Vagina (tissue), 2 donors: Measurements from ENCODE around the gene MED13L. TPM values are rescaled to one million over a fixed set of nuclear protein-coding genes. Genes with fewer than 3 reads are reported as not detected.

ENCODE experiments used
- DNase-seq, 2 donors: peaks; one replicate each; pipeline ENCODE4 v3.0.0-alpha.2; 2017; ENCODE audit errors: extremely low spot score in 2 of 2
- H3K27ac ChIP-seq: fragments of 200-600 bp; sonication (generic); one replicate; pipeline ENCODE4 v1.5.1; 2019
- H3K27me3 ChIP-seq: fragments of 200-600 bp; sonication (generic); one replicate; pipeline ENCODE4 v1.5.1; 2019
- H3K36me3 ChIP-seq, 2 donors: fragments of 200-600 bp; sonication (generic); one replicate each; pipeline ENCODE4 v1.5.1; 2017 to 2019
- H3K4me1 ChIP-seq: fragments of 200-600 bp; sonication (generic); one replicate; pipeline ENCODE4 v1.5.1; 2019
- H3K4me3 ChIP-seq, 2 donors: fragments of 200-600 bp; sonication (generic); 1 replicate in 1 of 2; 2 replicates in 1 of 2; pipeline ENCODE4 v1.5.1; 2016 to 2019
- H3K9me3 ChIP-seq: fragments of 200-600 bp; sonication (generic); one replicate; pipeline ENCODE4 v1.5.1; 2019
- CTCF ChIP-seq, 3 experiments: fragments of 450-650 bp in 2 of 3; fragments of 200-600 bp in 1 of 3; sonication (generic) in 1 of 3; IDR thresholded peaks; one replicate each; pipeline ENCODE4 v1.5.1; 2017 to 2019; ENCODE audit warnings: antibody characterized with exemption in 3 of 3, mild to moderate bottlenecking in 2 of 3, moderate library complexity in 2 of 3
- POLR2A ChIP-seq, 2 donors: fragments of 450-650 bp; IDR thresholded peaks; one replicate each; pipeline ENCODE4 v1.6.1; 2017; ENCODE audit warnings: antibody characterized with exemption in 2 of 2, mild to moderate bottlenecking in 2 of 2, moderate library complexity in 2 of 2
- POLR2AphosphoS5 ChIP-seq, 2 donors: sonication (generic); formaldehyde crosslinking; IDR thresholded peaks; one replicate each; pipeline ENCODE4 v1.9.0; 2017; ENCODE audit warnings: antibody characterized with exemption in 2 of 2, mild to moderate bottlenecking in 2 of 2, low read depth in 1 of 2; ENCODE audit not compliant: insufficient read depth in 1 of 2
- intact Hi-C: fragments of 100-400 bp; cut with DNase I; formaldehyde crosslinking; loops from one replicate; pipeline ENCODE4 v1.15.1; 2023
- total RNA-seq: library from RNA; depleted of rRNA; stranded (reverse); fragments of >200 nt; gene quantifications from one replicate; pipeline ENCODE4 v1.2.3, GENCODE V29; 2016

MED13L gene
- total RNA-seq, 1 donor from 2014 or later: 161 TPM

- intact Hi-C loops: no loop called here
- no peak overlapping the region for H3K27ac ChIP-seq
- H3K27me3 ChIP-seq: no peaks in the 10 kb centered on the region
- no peak overlapping the region for H3K4me3 ChIP-seq
- H3K4me1 ChIP-seq: peaks cover 24% of the 10 kb centered on the region
- TF ChIP-seq POLR2A (IDR thresholded peaks at IDR 0.05): no peak
- TF ChIP-seq POLR2AphosphoS5 (IDR thresholded peaks at IDR 0.05; ENCODE audit: insufficient read depth in 1 of 2, low read depth in 1 of 2): no peak
- TF ChIP-seq CTCF (IDR thresholded peaks at IDR 0.05): no peak
- H3K9me3 ChIP-seq: no peaks in the 10 kb centered on the region
- DNase-seq: no peak
- no peaks in the 10 kb centered on the region for H3K36me3 ChIP-seq
Observed at GRCh38 chr12:116076399-116076798, 201.1 kb downstream of the MED13L start.

GRCh38 chr12:116074686-116075085 is 202.8 kb downstream of the MED13L start:
- Histone ChIP-seq H3K27me3 (no peaks in the 10 kb centered on the region), H3K36me3 (no peaks in the 10 kb centered on the region), H3K4me1 (peaks cover 32% of the 10 kb centered on the region), H3K9me3 (no peaks in the 10 kb centered on the region), H3K4me3 (no peak overlapping the region), H3K27ac (no peak overlapping the region)
- DNase-seq: no peak
- intact Hi-C loops: no loop called here
- TF ChIP-seq POLR2A (IDR thresholded peaks at IDR 0.05) (no peak), POLR2AphosphoS5 (IDR thresholded peaks at IDR 0.05; ENCODE audit: insufficient read depth in 1 of 2, low read depth in 1 of 2) (no peak), CTCF (IDR thresholded peaks at IDR 0.05) (no peak)

GRCh38 chr12:116071555-116072230 is 205.8 kb downstream of the MED13L start:
- Histone ChIP-seq H3K4me3 (no peak overlapping the region), H3K9me3 (no peaks in the 10 kb centered on the region), H3K27me3 (no peaks in the 10 kb centered on the region), H3K4me1 (peaks cover 49% of the 10 kb centered on the region), H3K36me3 (no peaks in the 10 kb centered on the region), H3K27ac (no peak overlapping the region)
- DNase-seq: no peak
- no peak for TF ChIP-seq POLR2AphosphoS5 (IDR thresholded peaks at IDR 0.05; ENCODE audit: insufficient read depth in 1 of 2, low read depth in 1 of 2)
- TF ChIP-seq CTCF (IDR thresholded peaks at IDR 0.05): no peak
- TF ChIP-seq POLR2A (IDR thresholded peaks at IDR 0.05): no peak
- intact Hi-C loops: no loop called here

- Histone ChIP-seq H3K27me3 (no peaks in the 10 kb centered on the region), H3K4me1 (peaks cover 61% of the 10 kb centered on the region), H3K9me3 (no peaks in the 10 kb centered on the region), H3K36me3 (no peaks in the 10 kb centered on the region), H3K27ac (no peak overlapping the region), H3K4me3 (no peak overlapping the region)
- intact Hi-C loops: no loop called here
- TF ChIP-seq POLR2A (IDR thresholded peaks at IDR 0.05) (no peak), POLR2AphosphoS5 (IDR thresholded peaks at IDR 0.05; ENCODE audit: insufficient read depth in 1 of 2, low read depth in 1 of 2) (no peak), CTCF (IDR thresholded peaks at IDR 0.05) (no peak)
- no peak for DNase-seq
Observed at GRCh38 chr12:116070444-116070843, 207.0 kb downstream of the MED13L start.

GRCh38 chr12:116069943-116070342 is 207.6 kb downstream of the MED13L start:
- Histone ChIP-seq H3K27me3 (no peaks in the 10 kb centered on the region), H3K4me1 (peaks cover 61% of the 10 kb centered on the region), H3K4me3 (no peak overlapping the region), H3K36me3 (no peaks in the 10 kb centered on the region), H3K27ac (no peak overlapping the region), H3K9me3 (no peaks in the 10 kb centered on the region)
- TF ChIP-seq CTCF (IDR thresholded peaks at IDR 0.05) (no peak), POLR2A (IDR thresholded peaks at IDR 0.05) (no peak), POLR2AphosphoS5 (IDR thresholded peaks at IDR 0.05; ENCODE audit: insufficient read depth in 1 of 2, low read depth in 1 of 2) (no peak)
- intact Hi-C loops: no loop called here
- no peak for DNase-seq
